SKM-1 (cell line): ENCODE data around the gene EYS.
"Not testable (repeated sequence)": the region's sequence is repeated elsewhere in the genome, so short reads cannot be mapped to it uniquely, and the experiment has no call there.

Source experiments
- DNase-seq: peaks from one replicate; lab custom pipeline; 2025; ENCODE audit not compliant: unreplicated experiment; lab: John Stamatoyannopoulos, UW

The EYS gene

DNA sequence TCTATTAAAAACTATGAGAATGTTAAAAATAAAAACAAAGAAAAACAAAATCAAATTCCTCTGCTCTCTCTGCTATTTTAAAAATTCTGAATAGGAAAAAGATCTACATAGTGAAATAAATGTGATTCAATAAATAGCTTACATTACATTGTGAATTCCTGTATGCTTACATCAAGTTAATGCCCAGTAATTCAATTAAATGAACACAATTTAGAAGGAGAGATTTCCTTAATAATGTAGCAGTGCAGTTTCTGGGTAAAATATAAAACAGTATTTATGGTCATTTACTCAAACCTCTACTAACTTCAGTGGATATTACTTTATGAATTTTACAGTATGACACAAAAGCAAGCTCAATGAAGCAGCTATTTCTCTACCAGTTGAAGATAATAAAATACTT lies 594.6 kb downstream of the EYS start:
- DNase-seq: no peak

DNA sequence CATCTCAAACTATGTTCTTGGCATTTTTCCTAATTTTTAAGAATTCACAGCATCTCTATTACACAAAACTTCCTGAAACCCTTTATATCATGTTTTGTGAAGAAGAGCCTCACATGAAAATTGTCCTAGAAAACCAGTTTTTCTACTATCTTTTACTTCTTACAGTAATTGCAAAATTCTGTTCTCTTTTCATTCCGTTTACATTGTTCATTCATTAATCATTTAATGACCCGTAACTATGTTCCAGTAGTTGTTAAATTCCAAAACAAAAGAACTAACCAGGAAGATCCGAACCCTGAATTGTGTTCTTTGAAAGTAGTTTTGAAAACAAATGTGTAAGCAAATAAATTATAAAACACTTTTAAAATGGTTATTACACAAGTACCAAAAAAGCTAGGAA lies 597.0 kb downstream of the EYS start:
- no peak for DNase-seq

DNA sequence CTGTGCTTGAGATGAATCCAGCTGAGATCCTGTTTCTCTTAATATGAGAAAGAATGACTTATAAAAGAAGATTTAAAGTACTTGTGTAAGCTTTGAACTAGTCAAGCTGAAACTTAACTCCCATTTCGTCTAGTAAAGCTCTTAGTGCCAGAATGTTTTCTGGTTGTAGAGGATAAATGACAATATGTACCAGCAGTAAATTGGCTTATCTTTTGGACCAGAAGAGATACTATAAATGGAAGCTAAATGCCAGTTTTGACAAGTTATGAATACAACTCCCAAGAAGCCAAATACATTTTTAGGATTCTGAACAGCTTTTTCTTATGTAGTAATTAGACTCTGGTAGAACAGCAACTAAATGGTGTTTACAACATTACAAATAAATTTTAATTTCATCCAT lies 608.7 kb downstream of the EYS start:
- no peak for DNase-seq

DNA sequence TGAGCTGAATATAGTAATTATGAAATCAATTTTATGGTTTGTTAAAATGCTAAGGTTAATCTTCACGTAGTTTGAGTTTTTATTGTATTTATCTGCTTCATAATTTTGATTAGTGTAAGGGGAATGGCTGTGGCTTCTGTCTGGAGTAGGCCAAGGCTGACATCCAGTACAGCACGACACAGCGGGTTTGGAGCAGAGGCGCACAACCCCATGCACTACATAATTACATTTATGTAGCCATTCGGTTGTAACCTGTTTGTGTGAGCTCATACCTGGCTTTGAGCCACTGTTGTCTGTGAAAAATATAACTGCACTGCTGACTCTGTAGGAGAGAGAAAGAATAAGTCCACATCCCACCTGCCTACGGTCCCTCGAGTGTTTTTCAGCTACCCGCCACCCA lies 615.5 kb downstream of the EYS start:
- no peak for DNase-seq

DNA sequence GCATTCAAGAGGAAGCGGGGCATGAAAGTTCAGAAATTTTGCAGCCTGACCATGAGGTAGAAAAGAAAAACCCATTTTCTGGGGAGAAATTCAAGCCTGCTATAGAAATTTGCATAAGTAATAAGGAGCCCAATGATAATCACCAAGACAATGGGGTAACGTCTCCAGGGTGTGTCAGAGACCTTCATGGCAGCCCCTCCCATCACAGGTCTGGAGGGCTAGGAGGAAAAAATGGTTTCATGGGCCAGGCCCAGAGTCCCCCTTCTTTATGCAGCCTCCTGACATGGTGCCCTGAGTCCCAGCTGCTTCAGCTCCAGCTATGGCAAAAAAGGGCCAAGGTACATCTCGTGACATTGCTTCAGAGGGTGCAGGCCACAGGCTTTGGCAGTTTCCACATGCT lies 618.5 kb downstream of the EYS start:
- no peak for DNase-seq

DNA sequence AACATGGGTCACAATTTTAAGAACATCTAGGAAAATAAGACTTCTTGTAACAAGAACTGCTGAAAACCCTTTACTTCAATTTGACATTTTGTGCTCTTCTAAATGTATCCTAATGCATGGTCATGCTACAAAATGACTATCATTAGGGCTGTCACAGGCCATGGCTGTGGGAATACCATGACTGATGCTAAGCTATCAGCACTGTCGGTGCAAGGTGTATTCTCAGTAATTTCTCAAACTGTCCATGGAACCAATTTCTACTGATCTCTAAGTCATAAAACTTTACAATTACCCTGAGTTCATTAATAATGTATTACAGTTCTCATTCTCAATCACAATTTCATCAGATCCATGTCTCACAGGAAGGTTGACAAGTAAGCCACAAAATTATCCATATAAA lies 625.3 kb downstream of the EYS start:
- no peak for DNase-seq

DNA sequence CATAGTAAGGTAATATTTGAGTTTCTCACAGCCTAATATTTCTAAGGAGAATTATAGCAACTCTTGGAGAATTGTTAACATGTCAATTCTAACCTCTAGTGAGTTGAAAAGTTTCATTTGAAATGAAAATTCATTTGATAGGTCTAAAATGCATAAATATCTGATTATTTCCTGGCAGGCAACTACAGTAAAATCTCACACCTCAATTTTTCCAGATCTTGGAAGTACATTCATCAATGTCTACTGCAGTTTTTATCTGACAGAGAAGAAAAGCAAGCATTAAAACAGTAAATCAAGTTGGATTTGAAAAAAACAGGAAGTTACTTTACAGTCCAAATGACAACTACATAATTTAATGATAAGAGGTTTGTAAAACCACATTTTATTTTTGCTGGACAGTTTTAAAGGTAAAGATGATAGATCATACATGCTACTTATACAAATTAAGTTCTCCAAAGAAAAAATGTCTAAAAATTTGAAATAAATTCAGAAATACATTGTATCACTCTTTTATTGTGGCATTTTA lies 631.3 kb downstream of the EYS start:
- DNase-seq: no peak

DNA sequence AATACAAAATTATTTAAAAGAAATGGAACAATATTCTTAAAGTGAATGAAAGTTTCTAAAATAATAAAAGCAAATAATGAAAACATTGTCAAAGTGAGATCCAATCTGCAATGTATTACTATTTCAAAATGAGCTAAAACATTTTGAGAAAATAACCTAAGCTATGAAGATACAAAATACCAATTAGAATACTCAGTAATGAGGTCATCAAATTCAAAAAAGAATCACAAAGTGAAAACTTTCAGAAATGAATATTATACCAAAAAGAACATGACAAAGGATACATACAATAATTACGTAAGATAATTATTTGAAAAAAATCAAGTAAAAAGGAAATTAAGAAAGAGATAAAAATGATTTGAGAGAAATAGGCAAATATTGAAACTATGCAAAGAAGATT lies 634.5 kb downstream of the EYS start:
- no peak for DNase-seq

DNA sequence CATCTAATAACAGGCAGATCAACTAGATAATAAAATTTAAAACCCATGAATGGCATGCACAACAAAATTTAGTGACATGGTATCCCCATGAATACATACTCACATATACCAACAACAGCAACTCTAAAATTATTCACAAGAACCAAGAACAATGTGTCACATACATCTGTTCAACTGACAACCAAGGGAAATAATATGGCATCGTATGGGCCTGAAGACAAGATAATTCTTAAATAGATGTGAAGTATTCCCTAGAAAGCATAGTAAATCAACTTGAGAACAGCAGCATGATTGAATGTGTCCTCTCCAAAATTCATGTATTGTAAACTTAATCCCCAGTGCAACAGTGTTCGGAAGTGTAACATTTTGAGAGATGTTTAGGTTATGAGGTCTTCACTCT lies 635.5 kb downstream of the EYS start:
- no peak for DNase-seq

DNA sequence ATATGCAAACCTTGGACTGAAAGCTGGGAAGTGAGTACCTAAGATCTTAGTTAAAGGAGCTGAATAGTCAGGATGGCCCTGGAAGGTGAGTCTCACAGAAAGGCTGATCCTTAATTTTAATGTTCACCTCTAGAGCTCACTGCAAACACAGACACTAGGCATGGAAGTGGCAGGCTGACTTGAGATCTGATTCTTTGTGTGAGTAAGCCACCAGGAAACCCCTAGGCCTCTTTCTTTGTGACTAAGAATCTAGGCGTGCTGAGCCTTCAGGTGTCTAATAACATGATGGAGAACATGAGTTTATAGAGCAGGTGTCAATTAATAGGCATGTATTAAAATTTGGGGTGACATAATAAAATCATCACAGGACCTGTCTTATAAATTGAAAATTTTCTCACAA lies 642.2 kb downstream of the EYS start:
- no peak for DNase-seq

DNA sequence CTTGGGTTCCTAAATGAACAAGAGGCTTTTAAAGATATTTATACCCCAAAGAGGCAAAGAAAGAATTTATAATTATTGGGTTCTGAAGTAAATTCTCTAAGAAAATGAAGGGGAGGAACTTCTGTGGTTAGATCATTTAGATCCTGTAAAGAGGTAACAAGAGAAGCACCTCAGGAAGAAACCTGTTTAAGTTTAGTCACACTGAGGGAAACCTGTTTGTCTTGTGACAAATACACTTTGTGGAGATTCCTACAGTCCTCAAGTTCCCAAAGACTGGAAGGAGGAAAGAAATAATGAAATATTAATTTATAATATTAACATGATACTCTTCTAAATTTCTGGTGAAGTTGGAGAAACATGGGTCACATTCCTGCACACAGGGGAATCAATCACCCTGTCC lies 647.5 kb downstream of the EYS start:
- DNase-seq: no peak

DNA sequence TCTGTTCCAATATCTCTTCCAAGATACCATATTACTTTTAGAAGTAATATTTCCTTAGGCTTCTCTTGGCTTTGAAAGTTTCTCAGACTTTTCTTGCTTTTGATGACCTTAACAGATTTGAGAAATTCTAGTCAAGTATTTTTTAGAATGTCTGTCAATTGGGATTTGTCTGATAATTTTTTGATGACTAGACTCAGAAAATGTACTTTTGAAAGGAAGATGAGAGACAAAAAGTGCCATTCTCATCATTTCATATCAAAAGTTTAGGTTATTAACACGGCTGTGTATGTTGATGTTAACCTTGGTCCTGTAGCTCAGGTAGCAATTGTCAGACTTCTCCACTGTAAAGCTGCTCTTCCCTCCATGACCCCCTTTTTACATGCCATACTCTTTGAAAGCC lies 651.5 kb downstream of the EYS start:
- DNase-seq: no peak

DNA sequence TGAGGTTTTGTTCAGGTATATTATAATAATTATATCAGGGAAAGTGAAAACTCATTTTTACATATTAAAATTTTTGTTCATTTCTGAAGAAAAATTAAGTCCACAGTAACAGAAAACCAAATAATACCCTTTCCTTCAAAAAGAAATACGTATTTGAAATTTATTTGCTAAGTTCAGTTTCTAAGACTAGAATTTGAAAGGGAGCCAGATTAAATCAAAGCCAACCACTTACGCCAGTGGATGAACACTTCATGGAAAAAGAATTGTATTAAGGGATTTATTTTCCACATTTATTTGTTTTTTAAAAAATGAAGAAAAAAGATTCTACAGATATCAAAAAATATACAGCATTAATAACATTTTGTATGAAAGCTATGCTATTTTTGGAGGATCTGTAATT lies 654.4 kb downstream of the EYS start:
- DNase-seq: no peak

DNA sequence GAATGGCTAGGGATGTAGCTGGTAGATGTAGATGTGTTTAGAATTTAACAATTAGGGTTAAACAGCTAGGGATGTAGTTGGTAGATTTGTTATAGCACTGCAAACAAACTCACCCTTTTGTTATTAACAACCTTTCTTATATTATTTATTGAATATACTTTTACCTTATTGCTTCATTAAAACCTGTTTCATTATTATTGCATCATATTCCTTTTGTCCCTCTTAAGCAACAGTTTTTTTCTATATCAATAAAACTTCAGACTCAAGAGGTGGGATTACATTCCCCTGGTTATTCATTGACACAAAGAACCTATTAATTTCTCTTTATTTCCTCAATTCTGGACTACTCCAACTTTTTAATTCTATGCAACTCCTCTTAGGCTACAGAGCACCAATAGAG lies 661.2 kb downstream of the EYS start:
- no peak for DNase-seq

DNA sequence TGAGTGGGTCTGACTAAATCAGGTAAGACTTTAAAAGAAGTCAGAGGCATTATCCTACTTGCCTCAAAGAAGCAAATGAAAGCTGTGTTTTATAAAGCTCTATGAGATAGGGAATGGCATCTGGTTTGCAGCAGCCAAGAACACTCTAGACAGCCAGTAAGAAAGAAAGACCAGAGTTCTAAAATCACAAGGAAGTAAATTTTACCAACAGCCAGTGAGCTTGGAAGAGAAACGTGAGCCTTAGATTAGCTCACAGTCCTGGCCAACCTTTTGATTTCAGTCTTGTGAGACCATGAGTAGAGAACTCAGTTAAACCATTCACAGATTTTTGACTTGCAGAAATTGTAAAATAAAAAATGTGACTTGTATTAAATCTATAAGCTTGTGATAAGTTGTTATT lies 693.0 kb downstream of the EYS start:
- DNase-seq: no peak

DNA sequence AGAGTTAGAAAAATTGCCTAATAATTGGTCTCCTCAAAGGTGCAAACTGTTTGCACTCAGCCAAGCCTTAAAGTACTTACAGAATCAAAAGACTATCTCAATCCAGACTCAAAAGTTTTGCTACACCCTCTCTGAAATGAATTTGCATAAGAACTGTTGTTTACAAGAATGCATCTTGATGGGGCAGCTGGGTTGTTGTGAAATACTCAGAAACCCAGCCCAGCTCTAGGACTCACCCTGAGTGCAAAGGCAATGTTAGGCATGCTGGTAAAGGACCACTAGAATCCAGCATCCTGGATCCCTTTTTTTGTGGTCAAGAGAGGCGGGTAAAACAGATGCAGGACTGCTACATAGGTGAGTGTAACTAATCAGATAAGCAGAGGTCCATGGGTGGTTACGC lies 700.2 kb downstream of the EYS start:
- no peak for DNase-seq

DNA sequence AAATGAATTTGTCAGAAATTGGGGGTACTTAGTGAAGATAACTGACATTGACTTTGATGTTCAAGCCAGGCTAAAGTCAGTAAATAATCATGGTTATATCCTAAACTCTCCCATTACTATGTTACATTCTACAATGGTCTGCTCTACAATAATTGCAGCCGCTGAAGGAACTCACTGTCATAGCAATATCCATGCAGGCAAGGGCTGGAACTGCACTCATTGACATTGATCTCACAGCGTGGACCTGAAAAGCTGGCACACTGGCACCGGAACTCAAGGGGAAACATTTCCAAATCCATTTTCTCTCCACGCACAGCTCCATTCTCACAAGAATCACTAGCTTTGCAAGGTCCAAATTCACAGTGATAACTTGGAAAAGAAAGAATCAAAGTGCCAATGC lies 702.7 kb downstream of the EYS start:
- DNase-seq: no peak

DNA sequence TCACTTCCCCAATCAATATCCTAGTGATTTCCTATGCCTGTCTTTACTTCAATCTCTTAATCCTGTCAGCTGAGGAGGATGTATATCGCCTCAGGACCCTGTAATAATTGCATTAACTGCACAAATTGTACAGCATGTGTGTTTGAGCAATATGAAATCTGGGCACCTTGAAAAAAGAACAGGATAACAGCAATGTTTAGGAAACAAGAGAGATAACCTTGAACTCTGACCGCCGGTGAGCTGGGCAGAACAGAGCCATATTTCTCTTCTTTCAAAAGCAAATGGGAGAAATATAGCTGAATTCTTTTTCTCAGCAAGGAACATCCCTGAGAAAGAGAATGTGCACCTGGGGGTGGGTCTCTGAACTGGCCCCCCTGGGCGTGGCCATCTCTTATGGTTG lies 704.1 kb downstream of the EYS start:
- not testable (repeated sequence) for DNase-seq

DNA sequence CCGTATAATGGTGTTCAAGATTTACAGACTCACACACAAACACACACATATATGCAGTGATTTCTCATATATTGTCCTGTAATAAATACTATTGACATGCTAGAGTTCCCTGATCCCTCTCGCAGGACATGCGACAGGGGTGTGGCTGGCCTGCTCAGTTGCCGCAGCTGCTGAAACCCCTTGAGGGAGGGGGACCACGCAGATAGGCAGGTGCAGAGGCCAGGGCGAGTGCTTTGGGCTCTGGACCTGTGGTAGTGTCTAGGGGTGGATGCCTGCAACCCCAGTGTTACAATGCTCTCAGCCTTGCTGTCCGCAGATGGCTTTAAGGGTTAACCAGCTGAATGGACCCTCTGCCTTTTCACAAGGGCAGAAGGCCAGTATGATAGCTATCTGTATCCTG lies 706.2 kb downstream of the EYS start:
- no peak for DNase-seq

DNA sequence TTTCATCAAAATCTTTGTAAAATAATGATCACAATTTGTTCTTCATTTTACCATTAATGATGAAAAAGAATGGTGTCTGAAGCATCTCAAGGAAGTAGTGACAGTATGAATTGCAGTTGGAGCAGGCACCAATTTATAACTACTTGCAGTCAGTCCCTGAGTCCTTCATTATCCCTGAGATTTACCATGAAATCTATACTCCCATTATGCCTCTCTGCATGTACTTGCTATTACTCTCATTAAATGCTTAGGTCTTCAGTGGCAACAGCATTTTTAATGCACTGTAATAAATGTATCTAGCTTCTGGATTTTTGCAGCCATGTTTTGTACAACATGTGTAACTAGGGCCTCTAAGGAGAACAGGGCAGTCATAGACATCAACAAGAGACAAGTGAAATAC lies 708.8 kb downstream of the EYS start:
- no peak for DNase-seq

DNA sequence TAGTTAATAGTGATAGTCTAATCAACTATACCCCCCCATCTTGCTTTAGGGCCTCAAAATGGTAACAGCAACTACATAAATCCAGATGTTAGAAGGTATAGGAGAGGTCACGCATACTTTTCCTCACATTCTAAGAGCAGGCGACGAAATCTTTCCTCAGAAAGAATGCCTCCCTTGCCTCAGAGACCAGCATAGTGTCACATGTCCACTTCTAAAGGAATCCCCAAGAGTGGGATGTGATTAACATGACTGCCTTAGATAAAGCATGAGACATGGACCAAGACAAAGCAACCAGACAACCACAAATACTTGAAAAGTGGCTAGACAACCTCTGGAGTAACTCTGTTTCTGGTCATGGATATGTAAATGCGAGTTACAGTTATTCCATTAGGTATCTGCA lies 710.7 kb downstream of the EYS start:
- DNase-seq: no peak

DNA sequence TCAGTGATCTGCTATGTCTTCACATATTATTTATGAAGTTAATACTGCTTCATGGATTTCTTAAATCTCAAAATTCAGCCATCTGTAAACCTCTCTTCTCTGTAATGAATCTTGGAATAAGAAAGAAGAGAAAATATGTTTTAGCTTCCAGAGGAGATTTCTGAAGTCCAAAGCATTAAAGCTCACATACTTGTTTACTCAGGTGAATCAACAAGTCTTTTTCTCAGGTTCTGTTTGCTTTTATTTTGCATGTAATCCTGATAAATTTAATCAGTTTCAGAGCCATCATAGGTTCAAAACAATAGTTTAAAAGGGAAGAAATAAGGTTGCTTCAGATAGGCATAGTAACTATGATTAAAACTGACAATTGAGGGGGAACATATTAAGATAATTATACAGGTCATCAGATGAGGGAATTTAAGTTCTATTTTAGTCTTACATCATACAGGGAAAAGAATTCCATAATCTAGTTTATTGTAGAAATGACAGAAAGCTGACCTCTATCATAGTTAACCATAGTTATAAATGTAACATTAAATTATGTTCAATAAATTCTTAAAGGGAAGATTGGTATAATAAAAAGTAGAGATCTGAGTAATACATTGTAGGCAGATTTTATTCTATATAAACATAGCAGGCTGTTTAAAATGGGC lies 716.2 kb downstream of the EYS start:
- no peak for DNase-seq

DNA sequence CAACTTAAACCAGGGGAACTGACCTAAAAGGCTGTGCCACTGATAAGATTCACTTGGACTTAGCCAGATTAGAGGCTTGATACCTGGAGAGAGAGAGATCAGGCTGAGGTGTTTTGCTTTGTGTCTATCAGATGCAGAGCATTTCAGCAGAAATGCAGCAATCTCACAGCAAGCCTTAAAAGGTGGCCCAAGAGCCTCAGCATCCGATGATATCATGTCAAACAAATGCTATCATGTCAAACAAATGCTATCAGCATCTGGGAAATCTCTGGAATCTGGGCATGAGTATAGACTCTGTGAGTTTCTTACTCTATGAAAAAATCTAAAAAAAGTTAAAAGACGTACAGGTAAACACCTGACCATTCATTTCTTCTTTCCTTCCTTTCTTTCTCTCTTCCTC lies 718.9 kb downstream of the EYS start:
- DNase-seq: no peak

DNA sequence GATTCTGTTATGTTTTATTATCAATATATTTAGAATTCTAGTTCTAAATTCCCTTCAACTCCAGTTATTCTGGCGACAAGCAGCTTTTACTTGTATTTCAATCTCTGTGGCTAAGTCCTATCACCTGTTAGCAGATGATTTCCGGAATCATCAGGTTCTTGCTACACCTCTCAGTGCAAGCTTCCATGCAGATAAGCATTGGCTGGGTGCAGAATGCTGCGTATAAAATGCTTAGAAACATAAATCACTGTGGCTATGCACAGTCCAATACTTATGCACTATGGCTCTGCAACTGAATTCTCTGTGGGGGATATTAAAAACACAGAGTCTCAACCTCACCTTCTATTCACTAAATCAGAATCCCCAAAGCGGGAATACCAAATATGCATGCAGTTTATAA lies 720.0 kb downstream of the EYS start:
- DNase-seq: no peak
